ENCODE measurements around the gene JPH3. TPM values are rescaled to one million over a fixed set of nuclear protein-coding genes. Genes with fewer than 3 reads are reported as not detected.

Gene JPH3
- polyA plus RNA-seq, 3 donors: not detected

DNA sequence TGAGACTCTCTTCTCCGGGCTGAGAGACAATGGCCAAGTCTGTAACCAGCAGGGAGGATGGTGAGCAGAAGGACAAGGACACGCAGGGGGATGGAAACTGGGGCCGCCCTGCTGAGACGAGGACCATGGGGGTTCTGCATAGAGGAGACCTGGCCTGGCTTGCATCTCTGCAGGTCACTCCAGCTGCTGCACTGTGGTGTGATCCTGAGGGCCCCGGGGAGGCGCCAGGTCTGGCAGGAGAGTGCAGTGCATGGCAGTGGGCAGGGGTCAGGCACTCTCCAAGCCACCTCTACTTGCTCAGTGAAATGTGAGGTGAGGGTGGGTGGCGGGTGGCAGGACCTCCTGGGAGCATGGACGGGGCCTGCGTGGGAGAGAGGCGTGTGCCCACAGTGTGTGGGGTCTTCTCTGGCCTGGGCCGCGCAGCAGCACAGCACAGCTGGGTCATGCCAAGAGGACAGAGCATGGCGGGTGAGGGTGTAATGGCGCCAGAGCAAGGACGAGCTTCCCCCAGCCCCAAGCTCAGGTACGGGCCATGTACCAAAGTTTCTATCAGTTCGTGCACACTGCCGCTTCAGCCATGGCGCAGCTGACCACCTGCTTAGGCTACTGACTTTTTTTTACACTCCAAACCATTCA is 120.4 kb downstream of the JPH3 start:
- Mint-ChIP-seq H3K36me3 (peaks cover 70 to 83% of the 10 kb centered on the region in 2 donors), H3K27ac (no peak overlapping the region)

GRCh38 chr16:87723226-87723623 is 120.9 kb downstream of the JPH3 start:
- Mint-ChIP-seq H3K27me3 (ENCODE audit: low read depth in 3 of 3) (peaks cover 0 to 3% (median 0%) of the 10 kb centered on the region in 3 donors), H3K9me3 (peaks cover 0 to 7% (median 0%) of the 10 kb centered on the region in 7 donors), H3K4me3 (no peak overlapping the region), H3K36me3 (peaks cover 72 to 84% of the 10 kb centered on the region in 2 donors), H3K27ac (no peak overlapping the region), H3K4me1 (no peaks in the 10 kb centered on the region)
- Histone ChIP-seq H3K4me3 (replicated peaks in 1 of 3; ENCODE audit: low read depth in 2 of 3, low read length in 3 of 3) (no peak overlapping the region), H3K27me3 (ENCODE audit: control insufficient read depth in 2 of 2, insufficient read depth in 2 of 2, low read length in 2 of 2) (no peaks in the 10 kb centered on the region), H3K79me2 (ENCODE audit: insufficient read depth, low read length) (no peaks in the 10 kb centered on the region), H3K4me2 (replicated peaks; ENCODE audit: extremely low read depth, low read length, poor library complexity, severe bottlenecking) (no peak overlapping the region), H3K4me1 (ENCODE audit: control insufficient read depth in 1 of 2, insufficient read depth in 2 of 2, low read length in 2 of 2) (no peaks in the 10 kb centered on the region), H2AFZ (ENCODE audit: insufficient read depth, low read depth, low read length, poor library complexity, severe bottlenecking) (no peak overlapping the region), H4K20me1 (ENCODE audit: insufficient read depth, low read length) (no peaks in the 10 kb centered on the region), H3K9me3 (replicated peaks in 1 of 2; ENCODE audit: control insufficient read depth in 1 of 2, insufficient read depth in 1 of 2, low read length in 2 of 2) (no peaks in the 10 kb centered on the region), H3K9ac (ENCODE audit: insufficient read depth, low read length, poor library complexity, severe bottlenecking) (no peak overlapping the region), H3K27ac (ENCODE audit: low read depth in 1 of 2, low read length in 2 of 2) (no peak overlapping the region), H3K36me3 (replicated peaks in 1 of 2; ENCODE audit: control insufficient read depth in 1 of 2, insufficient read depth in 2 of 2, low read length in 2 of 2) (peaks cover 45 to 71% of the 10 kb centered on the region in 2 donors)
- intact Hi-C loops (cut with micrococcal nuclease): no loop called here
- TF ChIP-seq CTCF (IDR thresholded peaks at IDR 0.05): no peak
- no peak for DNase-seq
- WGBS (ENCODE audit: insufficient coverage): 61% methylated on average over 12 of the region's 12 CpGs

More for the DNA sequence above, 120.4 kb downstream of the JPH3 start:
- no peak overlapping the region for H2AFZ ChIP-seq (ENCODE audit: insufficient read depth, low read depth, low read length, poor library complexity, severe bottlenecking)
- no peak overlapping the region for H3K27ac ChIP-seq (ENCODE audit: low read depth in 1 of 2, low read length in 2 of 2)
- no peaks in the 10 kb centered on the region for H3K27me3 ChIP-seq (ENCODE audit: control insufficient read depth in 2 of 2, insufficient read depth in 2 of 2, low read length in 2 of 2)
- H3K79me2 ChIP-seq (ENCODE audit: insufficient read depth, low read length): no peaks in the 10 kb centered on the region
- H3K4me2 ChIP-seq (replicated peaks; ENCODE audit: extremely low read depth, low read length, poor library complexity, severe bottlenecking): no peak overlapping the region
- H3K36me3 ChIP-seq (replicated peaks in 1 of 2; ENCODE audit: control insufficient read depth in 1 of 2, insufficient read depth in 2 of 2, low read length in 2 of 2): peaks cover 45 to 67% of the 10 kb centered on the region in 2 donors
- intact Hi-C loops (cut with micrococcal nuclease): no loop called here
- Mint-ChIP-seq H3K27me3 (ENCODE audit: low read depth in 3 of 3) (peaks cover 0 to 3% (median 0%) of the 10 kb centered on the region in 3 donors), H3K9me3 (peaks cover 0 to 7% (median 0%) of the 10 kb centered on the region in 7 donors), H3K4me1 (no peaks in the 10 kb centered on the region), H3K4me3 (no peak overlapping the region)
- H3K9ac ChIP-seq (ENCODE audit: insufficient read depth, low read length, poor library complexity, severe bottlenecking): no peak overlapping the region
- no peaks in the 10 kb centered on the region for H3K9me3 ChIP-seq (replicated peaks in 1 of 2; ENCODE audit: control insufficient read depth in 1 of 2, insufficient read depth in 1 of 2, low read length in 2 of 2)
- H4K20me1 ChIP-seq (ENCODE audit: insufficient read depth, low read length): no peaks in the 10 kb centered on the region
- no peaks in the 10 kb centered on the region for H3K4me1 ChIP-seq (ENCODE audit: control insufficient read depth in 1 of 2, insufficient read depth in 2 of 2, low read length in 2 of 2)
- DNase-seq: no peak
- no peak for TF ChIP-seq CTCF (IDR thresholded peaks at IDR 0.05)
- no peak overlapping the region for H3K4me3 ChIP-seq (replicated peaks in 1 of 3; ENCODE audit: low read depth in 2 of 3, low read length in 3 of 3)
- WGBS (ENCODE audit: insufficient coverage): over 99% methylated on average over 17 of the region's 19 CpGs
